WTC11 (cell line): ENCODE results near the gene FHL1. TPM values are rescaled to one million over a fixed set of nuclear protein-coding genes. Genes with fewer than 3 reads are reported as not detected.

Experiments
- ATAC-seq: fragments of 200-7000 bp; cut with Tn5 transposase; 2 replicates; pipeline ENCODE4 v1.10.0; 2021; ENCODE audit warnings: mild to moderate bottlenecking, moderate library complexity
- CTCF ChIA-PET: fragments of 300-600 bp; sonication (Branson Sonifier 250); formaldehyde crosslinking; loops from one replicate; lab custom pipeline; 2021; ENCODE audit warnings: antibody characterized with exemption; lab: Charles Lee
- POLR2A ChIA-PET: fragments of 350-600 bp; sonication (Branson Sonifier 250); formaldehyde crosslinking; loops from one replicate; lab custom pipeline; 2021; ENCODE audit warnings: antibody characterized with exemption; lab: Charles Lee
- DNase-seq: peaks from one replicate; pipeline ENCODE4 v3.0.0; 2021; ENCODE audit warnings: low spot score
- H3K27ac Mint-ChIP-seq: 2 replicates; pipeline ENCODE4 v1.8.0; 2021; ENCODE audit warnings: mixed read lengths
- H3K27me3 Mint-ChIP-seq: 2 replicates; pipeline ENCODE4 v1.8.0; 2021; ENCODE audit warnings: low read depth, mild to moderate bottlenecking, moderate library complexity, mixed read lengths
- H3K36me3 Mint-ChIP-seq: 2 replicates; pipeline ENCODE4 v1.8.0; 2021; ENCODE audit warnings: mixed read lengths
- H3K4me1 Mint-ChIP-seq: 2 replicates; pipeline ENCODE4 v1.8.0; 2022; ENCODE audit warnings: mixed read lengths
- H3K4me3 Mint-ChIP-seq: 2 replicates; pipeline ENCODE4 v1.8.0; 2021; ENCODE audit warnings: mild to moderate bottlenecking, moderate library complexity, mixed read lengths
- H3K9me3 Mint-ChIP-seq: 2 replicates; pipeline ENCODE4 v1.8.0; 2021; ENCODE audit warnings: mixed read lengths
- AFF4 ChIP-seq: sonication (generic); formaldehyde crosslinking; IDR thresholded peaks from 2 replicates; pipeline ENCODE4 v1.8.1; 2023; ENCODE audit warnings: mild to moderate bottlenecking, missing genetic modification reagents, borderline replicate concordance
- AR ChIP-seq: fragments of 250-450 bp; sonication (Bioruptor Pico); IDR thresholded peaks from 2 replicates; pipeline ENCODE4 v1.9.0; 2021; ENCODE audit warnings: mild to moderate bottlenecking
- ELF4 ChIP-seq: sonication (generic); formaldehyde crosslinking; IDR thresholded peaks from 2 replicates; pipeline ENCODE4 v1.8.1; 2022; ENCODE audit warnings: low read depth, mild to moderate bottlenecking, moderate library complexity, missing genetic modification reagents
- ERG ChIP-seq: fragments of 250-450 bp; sonication (Bioruptor Pico); IDR thresholded peaks from 2 replicates; pipeline ENCODE4 v1.8.0; 2021; ENCODE audit warnings: mild to moderate bottlenecking
- GABPB1 ChIP-seq: sonication (generic); formaldehyde crosslinking; IDR thresholded peaks from 2 replicates; pipeline ENCODE4 v1.8.1; 2023; ENCODE audit warnings: mild to moderate bottlenecking, missing genetic modification reagents
- HMGA2 ChIP-seq: fragments of 250-450 bp; sonication (Bioruptor Pico); IDR thresholded peaks from 2 replicates; pipeline ENCODE4 v1.4.0; 2021; ENCODE audit warnings: mild to moderate bottlenecking, moderate library complexity
- IRF1 ChIP-seq: sonication (generic); formaldehyde crosslinking; IDR thresholded peaks from 2 replicates; pipeline ENCODE4 v1.8.0; 2023; ENCODE audit warnings: missing genetic modification reagents
- IRF2 ChIP-seq: sonication (generic); formaldehyde crosslinking; IDR thresholded peaks from 2 replicates; pipeline ENCODE4 v1.8.0; 2022; ENCODE audit warnings: low read depth, missing genetic modification reagents, borderline replicate concordance
- MAX ChIP-seq: sonication (generic); formaldehyde crosslinking; IDR thresholded peaks from 2 replicates; pipeline ENCODE4 v1.8.0; 2022; ENCODE audit warnings: mild to moderate bottlenecking, missing genetic modification reagents
- NR2C2 ChIP-seq: sonication (generic); formaldehyde crosslinking; IDR thresholded peaks from 2 replicates; pipeline ENCODE4 v1.8.0; 2022; ENCODE audit warnings: mild to moderate bottlenecking, missing genetic modification reagents
- NR3C1 ChIP-seq: sonication (generic); formaldehyde crosslinking; conservative IDR thresholded peaks from 2 replicates; pipeline ENCODE4 v1.8.1; 2023; ENCODE audit warnings: low read depth, mild to moderate bottlenecking, missing genetic modification reagents
- RELA ChIP-seq: sonication (generic); formaldehyde crosslinking; IDR thresholded peaks from 2 replicates; pipeline ENCODE4 v1.8.1; 2022; ENCODE audit warnings: missing genetic modification reagents, mild to moderate bottlenecking, borderline replicate concordance
- SMAD4 ChIP-seq: sonication (generic); formaldehyde crosslinking; IDR thresholded peaks from 2 replicates; pipeline ENCODE4 v1.8.0; 2022; ENCODE audit warnings: mild to moderate bottlenecking, missing genetic modification reagents
- SOX15 ChIP-seq: fragments of 250-450 bp; sonication (Bioruptor Pico); IDR thresholded peaks from 2 replicates; pipeline ENCODE4 v1.9.0; 2021; ENCODE audit warnings: mild to moderate bottlenecking
- ZMAT4 ChIP-seq: fragments of 250-450 bp; sonication (Bioruptor Pico); IDR thresholded peaks from 2 replicates; pipeline ENCODE4 v1.9.0; 2021; ENCODE audit warnings: mild to moderate bottlenecking
- ZNF416 ChIP-seq: fragments of 250-450 bp; sonication (Bioruptor Pico); IDR thresholded peaks from 2 replicates; pipeline ENCODE4 v1.9.0; 2021; ENCODE audit warnings: mild to moderate bottlenecking, inconsistent platforms
- ZNF425 ChIP-seq: fragments of 250-450 bp; sonication (Bioruptor Pico); conservative IDR thresholded peaks from 2 replicates; pipeline ENCODE4 v1.9.0; 2021; ENCODE audit warnings: mild to moderate bottlenecking
- ZNF532 ChIP-seq: fragments of 250-450 bp; sonication (Bioruptor Pico); IDR thresholded peaks from 2 replicates; pipeline ENCODE4 v1.9.0; 2021; ENCODE audit warnings: mild to moderate bottlenecking, borderline replicate concordance
- total RNA-seq: library from RNA; stranded (reverse); gene quantifications from 3 replicates; pipeline ENCODE4 v1.2.3, GENCODE V29; 2021

The FHL1 gene
- total RNA-seq, 1 experiment from 2014 or later, result 43.5 TPM

GRCh38 chrX:136121788-136122187 lies 25.5 kb upstream of the FHL1 start (continued):
- no peak for TF ChIP-seq ZNF532 (CRISPR knock-in tag)
- TF ChIP-seq AR (CRISPR knock-in tag), result no peak
- no peak for TF ChIP-seq NR3C1 (CRISPR knock-in tag)
- TF ChIP-seq AFF4, result no peak
- TF ChIP-seq IRF1, result no peak
- TF ChIP-seq MAX (CRISPR knock-in tag), result no peak
- no peak for TF ChIP-seq ELF4

- ATAC-seq (no peak), DNase-seq (no peak)
- H3K27me3 Mint-ChIP-seq, result no peaks in the 10 kb centered on the region; the same call in 1 of the 2 replicates
- ChIA-PET CTCF (no interaction called here), POLR2A (no interaction called here)
- no peak overlapping the region for H3K27ac Mint-ChIP-seq
- H3K4me1 Mint-ChIP-seq, result no peaks in the 10 kb centered on the region
- H3K4me3 Mint-ChIP-seq, result no peak overlapping the region
- no peaks in the 10 kb centered on the region for H3K36me3 Mint-ChIP-seq
- H3K9me3 Mint-ChIP-seq, result no peaks in the 10 kb centered on the region
- TF ChIP-seq HMGA2 (CRISPR knock-in tag) (0 out of 2 replicates have a peak, but pooled peaks have one; percentile 7), ZMAT4 (CRISPR knock-in tag) (no peak)
Observed at GRCh38 chrX:136122207-136122606, 25.1 kb upstream of the FHL1 start.

- CTCF ChIA-PET, result no interaction called here
- Mint-ChIP-seq H3K36me3 (no peaks in the 10 kb centered on the region), H3K9me3 (no peaks in the 10 kb centered on the region), H3K4me1 (no peaks in the 10 kb centered on the region), H3K27ac (no peak overlapping the region), H3K4me3 (no peak overlapping the region), H3K27me3 (no peaks in the 10 kb centered on the region; the same call in 1 of the 2 replicates)
- ATAC-seq (no peak), DNase-seq (no peak)
- POLR2A ChIA-PET, result interaction anchor here (0.5 kb wide), 1 partner anchor 20 kb away, joined by 3 read pairs; no protein-coding TSS in a partner anchor
- TF ChIP-seq ZNF425 (CRISPR knock-in tag), result no peak
- TF ChIP-seq SOX15 (CRISPR knock-in tag), result no peak
- no peak for TF ChIP-seq ZNF416 (CRISPR knock-in tag)
- TF ChIP-seq HMGA2 (CRISPR knock-in tag), result no peak
- no peak for TF ChIP-seq IRF2 (CRISPR knock-in tag)
- TF ChIP-seq SMAD4, result no peak
- no peak for TF ChIP-seq GABPB1
- no peak for TF ChIP-seq NR2C2
- TF ChIP-seq RELA, result no peak
- no peak for TF ChIP-seq ERG (CRISPR knock-in tag)
Observed at GRCh38 chrX:136125106-136125505, 22.2 kb upstream of the FHL1 start.
